Measurements from ENCODE around the gene SGPP1. TPM values are rescaled to one million over a fixed set of nuclear protein-coding genes. Genes with fewer than 3 reads are reported as not detected.

The SGPP1 gene
- total RNA-seq, 1 experiment from 2014 or later, result 5.5 TPM

GRCh38 chr14:63725786-63726460 is 1.9 kb downstream of the SGPP1 start:
- Histone ChIP-seq H3K4me1 (ENCODE audit: insufficient read depth, low read length) (peaks cover 5% of the 10 kb centered on the region; the same call in 1 of the 2 replicates), H4K8ac (replicated peaks; ENCODE audit: insufficient read length, low read depth, low read length) (no peak overlapping the region), H2BK15ac (ENCODE audit: low read depth, low read length) (no peak overlapping the region), H3K9ac (ENCODE audit: extremely low read depth, insufficient read length, low read length) (no peak overlapping the region), H3K79me2 (ENCODE audit: insufficient read depth, low read length) (no peaks in the 10 kb centered on the region), H2AK5ac (ENCODE audit: insufficient read length, low read length) (no peak overlapping the region), H3K4me2 (ENCODE audit: insufficient read depth, insufficient read length, low read length) (peak overlapping the region; percentile 46), H3T11ph (ENCODE audit: low read length) (no peak overlapping the region), H3K79me1 (ENCODE audit: insufficient read depth, low read depth, low read length, poor library complexity, severe bottlenecking) (no peaks in the 10 kb centered on the region), H3K4ac (ENCODE audit: low read depth, low read length) (no peak overlapping the region), H3K23ac (ENCODE audit: insufficient read length, low read depth, low read length) (no peak overlapping the region), H3K27me3 (ENCODE audit: insufficient read depth, low read length) (no peaks in the 10 kb centered on the region; the same call in 1 of the 2 replicates), H2BK12ac (ENCODE audit: insufficient read length, low read depth, low read length) (no peak overlapping the region), H4K5ac (ENCODE audit: insufficient read length, low read depth, low read length) (no peak overlapping the region), H2BK20ac (ENCODE audit: low read depth, low read length, poor library complexity, severe bottlenecking) (no peak overlapping the region), H3K27ac (ENCODE audit: insufficient read length, low read depth, low read length) (no peak overlapping the region), H2BK5ac (ENCODE audit: insufficient read length, low read length) (no peak overlapping the region), H3K9me3 (ENCODE audit: control insufficient read depth, low read depth, low read length) (no peaks in the 10 kb centered on the region), H3K14ac (ENCODE audit: insufficient read depth, low read length) (no peak overlapping the region), H4K91ac (ENCODE audit: insufficient read length, low read depth, low read length) (no peak overlapping the region), H2BK120ac (ENCODE audit: low read depth, low read length, poor library complexity, severe bottlenecking) (no peak overlapping the region), H4K20me1 (ENCODE audit: control insufficient read depth, insufficient read depth, insufficient read length) (no peaks in the 10 kb centered on the region), H3K18ac (ENCODE audit: insufficient read length, low read depth, low read length) (no peak overlapping the region), H2AFZ (ENCODE audit: low read length) (no peak overlapping the region), H3K23me2 (ENCODE audit: insufficient read length, low read depth, low read length, poor library complexity, severe bottlenecking) (peaks cover 7% of the 10 kb centered on the region), H3K56ac (ENCODE audit: insufficient read length, low read depth, low read length) (no peak overlapping the region)
- H3K4me1 Mint-ChIP-seq, result peaks cover 25% of the 10 kb centered on the region in 2 experiments
- WGBS (ENCODE audit: extremely low coverage, insufficient read length, low lambda C conversion rate), result no CpG with 5 or more reads among the region's 8 CpGs
- peak overlapping the region; percentile 97 to 100 for H3K4me3 Mint-ChIP-seq
- H3K27me3 Mint-ChIP-seq (ENCODE audit: low read depth), result peaks cover 36% of the 10 kb centered on the region
- peaks cover 0 to 1% of the 10 kb centered on the region in 2 experiments; a peak in 3 of 5 replicates for H3K9me3 Mint-ChIP-seq
- H3K36me3 Mint-ChIP-seq (ENCODE audit: insufficient read depth in 1 of 3, low read depth in 3 of 3), result no peaks in the 10 kb centered on the region; a peak in 2 of 7 replicates
- H3K27ac Mint-ChIP-seq, result no peak overlapping the region
- no peak for TF ChIP-seq CTCF (conservative IDR thresholded peaks at IDR 0.05)
- DNase-seq, result no peak

Measured in H9 (cell line).